ENCODE results near the gene KIF2A.

GRCh38 chr5:62385816-62386400 lies 79.9 kb downstream of the KIF2A start:
- TF ChIP-seq EGR1 (IDR thresholded peaks at IDR 0.05; ENCODE audit: low read depth in 2 of 2) (no peak), CTCF (IDR thresholded peaks at IDR 0.05; ENCODE audit: low read depth, low read length, missing input control) (no peak), TAF1 (conservative IDR thresholded peaks at IDR 0.05) (no peak), GABPA (IDR thresholded peaks at IDR 0.05 in 1 of 2, conservative IDR thresholded peaks at IDR 0.05 in 1 of 2) (no peak), SP1 (IDR thresholded peaks at IDR 0.05) (no peak), RXRA (IDR thresholded peaks at IDR 0.05) (no peak), RAD21 (IDR thresholded peaks at IDR 0.05) (no peak), YY1 (IDR thresholded peaks at IDR 0.05) (no peak), NR2F2 (IDR thresholded peaks at IDR 0.05) (no peak)
- TF ChIP-seq, protein P1, sequence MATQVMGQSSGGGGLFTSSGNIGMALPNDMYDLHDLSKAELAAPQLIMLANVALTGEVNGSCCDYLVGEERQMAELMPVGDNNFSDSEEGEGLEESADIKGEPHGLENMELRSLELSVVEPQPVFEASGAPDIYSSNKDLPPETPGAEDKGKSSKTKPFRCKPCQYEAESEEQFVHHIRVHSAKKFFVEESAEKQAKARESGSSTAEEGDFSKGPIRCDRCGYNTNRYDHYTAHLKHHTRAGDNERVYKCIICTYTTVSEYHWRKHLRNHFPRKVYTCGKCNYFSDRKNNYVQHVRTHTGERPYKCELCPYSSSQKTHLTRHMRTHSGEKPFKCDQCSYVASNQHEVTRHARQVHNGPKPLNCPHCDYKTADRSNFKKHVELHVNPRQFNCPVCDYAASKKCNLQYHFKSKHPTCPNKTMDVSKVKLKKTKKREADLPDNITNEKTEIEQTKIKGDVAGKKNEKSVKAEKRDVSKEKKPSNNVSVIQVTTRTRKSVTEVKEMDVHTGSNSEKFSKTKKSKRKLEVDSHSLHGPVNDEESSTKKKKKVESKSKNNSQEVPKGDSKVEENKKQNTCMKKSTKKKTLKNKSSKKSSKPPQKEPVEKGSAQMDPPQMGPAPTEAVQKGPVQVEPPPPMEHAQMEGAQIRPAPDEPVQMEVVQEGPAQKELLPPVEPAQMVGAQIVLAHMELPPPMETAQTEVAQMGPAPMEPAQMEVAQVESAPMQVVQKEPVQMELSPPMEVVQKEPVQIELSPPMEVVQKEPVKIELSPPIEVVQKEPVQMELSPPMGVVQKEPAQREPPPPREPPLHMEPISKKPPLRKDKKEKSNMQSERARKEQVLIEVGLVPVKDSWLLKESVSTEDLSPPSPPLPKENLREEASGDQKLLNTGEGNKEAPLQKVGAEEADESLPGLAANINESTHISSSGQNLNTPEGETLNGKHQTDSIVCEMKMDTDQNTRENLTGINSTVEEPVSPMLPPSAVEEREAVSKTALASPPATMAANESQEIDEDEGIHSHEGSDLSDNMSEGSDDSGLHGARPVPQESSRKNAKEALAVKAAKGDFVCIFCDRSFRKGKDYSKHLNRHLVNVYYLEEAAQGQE (IDR thresholded peaks at IDR 0.05) = no peak
- TF ChIP-seq, protein P2, sequence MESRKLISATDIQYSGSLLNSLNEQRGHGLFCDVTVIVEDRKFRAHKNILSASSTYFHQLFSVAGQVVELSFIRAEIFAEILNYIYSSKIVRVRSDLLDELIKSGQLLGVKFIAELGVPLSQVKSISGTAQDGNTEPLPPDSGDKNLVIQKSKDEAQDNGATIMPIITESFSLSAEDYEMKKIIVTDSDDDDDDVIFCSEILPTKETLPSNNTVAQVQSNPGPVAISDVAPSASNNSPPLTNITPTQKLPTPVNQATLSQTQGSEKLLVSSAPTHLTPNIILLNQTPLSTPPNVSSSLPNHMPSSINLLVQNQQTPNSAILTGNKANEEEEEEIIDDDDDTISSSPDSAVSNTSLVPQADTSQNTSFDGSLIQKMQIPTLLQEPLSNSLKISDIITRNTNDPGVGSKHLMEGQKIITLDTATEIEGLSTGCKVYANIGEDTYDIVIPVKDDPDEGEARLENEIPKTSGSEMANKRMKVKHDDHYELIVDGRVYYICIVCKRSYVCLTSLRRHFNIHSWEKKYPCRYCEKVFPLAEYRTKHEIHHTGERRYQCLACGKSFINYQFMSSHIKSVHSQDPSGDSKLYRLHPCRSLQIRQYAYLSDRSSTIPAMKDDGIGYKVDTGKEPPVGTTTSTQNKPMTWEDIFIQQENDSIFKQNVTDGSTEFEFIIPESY (IDR thresholded peaks at IDR 0.05) = no peak
- TF ChIP-seq, protein P3, sequence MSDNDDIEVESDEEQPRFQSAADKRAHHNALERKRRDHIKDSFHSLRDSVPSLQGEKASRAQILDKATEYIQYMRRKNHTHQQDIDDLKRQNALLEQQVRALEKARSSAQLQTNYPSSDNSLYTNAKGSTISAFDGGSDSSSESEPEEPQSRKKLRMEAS (IDR thresholded peaks at IDR 0.05) = no peak

Measured in liver (tissue), 3 donors.